Measurements from ENCODE around the gene CT45A2. TPM values are rescaled to one million over a fixed set of nuclear protein-coding genes. Genes with fewer than 3 reads are reported as not detected.

CT45A2 gene
- total and polyA plus RNA-seq, 2 of the 4 experiments (the other 2 are of a cell fraction): not detected

Other genes with a start within 250 kb of the CT45A2 start
- not detected in 2 replicates for gene CT45A1, start 106.4 kb downstream of the CT45A2 start, total RNA-seq (2012; rRNA removed)
- not detected in 2 replicates for gene CT45A1, start 106.4 kb downstream of the CT45A2 start, polyA plus RNA-seq (2012; rRNA removed)
- not detected in 2 replicates for gene CT45A3, start 51.8 kb downstream of the CT45A2 start, total RNA-seq (2012; rRNA removed)
- not detected in 2 replicates for gene CT45A3, start 51.8 kb downstream of the CT45A2 start, polyA plus RNA-seq (2012; rRNA removed)
- not detected in 2 replicates for gene CT45A5, start 34.5 kb downstream of the CT45A2 start, total RNA-seq (2012; rRNA removed)
- not detected in 2 replicates for gene CT45A5, start 34.5 kb downstream of the CT45A2 start, polyA plus RNA-seq (2012; rRNA removed)
- gene CT45A6, start 17.2 kb downstream of the CT45A2 start, total RNA-seq (2012; rRNA removed): not detected in 2 replicates
- gene CT45A6, start 17.2 kb downstream of the CT45A2 start, polyA plus RNA-seq (2012; rRNA removed): not detected in 2 replicates
- gene CT45A7, start 17.3 kb upstream of the CT45A2 start, total RNA-seq (2012; rRNA removed): not detected in 2 replicates
- not detected in 2 replicates for gene CT45A7, start 17.3 kb upstream of the CT45A2 start, polyA plus RNA-seq (2012; rRNA removed)
- not detected in 2 replicates for gene CT45A8, start 34.5 kb upstream of the CT45A2 start, total RNA-seq (2012; rRNA removed)
- not detected in 2 replicates for gene CT45A8, start 34.5 kb upstream of the CT45A2 start, polyA plus RNA-seq (2012; rRNA removed)
- not detected in 2 replicates for gene CT45A9, start 51.8 kb upstream of the CT45A2 start, total RNA-seq (2012; rRNA removed)
- not detected in 2 replicates for gene CT45A9, start 51.8 kb upstream of the CT45A2 start, polyA plus RNA-seq (2012; rRNA removed)
- not detected in 2 replicates for gene CT45A10, start 73.4 kb upstream of the CT45A2 start, total RNA-seq (2012; rRNA removed)
- not detected in 2 replicates for gene CT45A10, start 73.4 kb upstream of the CT45A2 start, polyA plus RNA-seq (2012; rRNA removed)
- not detected in 2 replicates for gene SAGE1, start 73.7 kb upstream of the CT45A2 start, total RNA-seq (2012; rRNA removed)
- gene SAGE1, start 73.7 kb upstream of the CT45A2 start, polyA plus RNA-seq (2012; rRNA removed): not detected in 2 replicates
- 7.5 and 18.6 TPM in 2 replicates for gene MMGT1, start 154.0 kb upstream of the CT45A2 start, total RNA-seq (2012; rRNA removed)
- gene MMGT1, start 154.0 kb upstream of the CT45A2 start, polyA plus RNA-seq (2012; rRNA removed): 6.5 and 8.1 TPM in 2 replicates
- gene SLC9A6, start 165.4 kb upstream of the CT45A2 start, total RNA-seq (2012; rRNA removed): 19.0 and 25.0 TPM in 2 replicates
- 5.2 and 6.9 TPM in 2 replicates for gene SLC9A6, start 165.4 kb upstream of the CT45A2 start, polyA plus RNA-seq (2012; rRNA removed)